Measurements from ENCODE around the gene SPINT1. TPM values are rescaled to one million over a fixed set of nuclear protein-coding genes. Genes with fewer than 3 reads are reported as not detected.

SPINT1 gene
- total and polyA plus RNA-seq, 11 donors: 0.11 to 3.4 (median 0.69) TPM; not detected in 1

GRCh38 chr15:40881351-40881750 lies 37.5 kb downstream of the SPINT1 start:
- Histone ChIP-seq H3K27me3 (no peaks in the 10 kb centered on the region), H3K4me3 (no peak overlapping the region), H3K4me1 (no peaks in the 10 kb centered on the region), H3K9me3 (peaks cover 0 to 7% (median 0%) of the 10 kb centered on the region in 12 donors), H3K36me3 (no peaks in the 10 kb centered on the region), H3K27ac (no peak overlapping the region)
- intact Hi-C loops (cut with DNase I): no loop called here
- DNase-seq: no peak
- 91 to 96% (median 94%) methylated on average over 6 of the region's 6 CpGs for whole genome bisulfite sequencing, 4 donors
- ATAC-seq: no peak
- TF ChIP-seq, protein P1, sequence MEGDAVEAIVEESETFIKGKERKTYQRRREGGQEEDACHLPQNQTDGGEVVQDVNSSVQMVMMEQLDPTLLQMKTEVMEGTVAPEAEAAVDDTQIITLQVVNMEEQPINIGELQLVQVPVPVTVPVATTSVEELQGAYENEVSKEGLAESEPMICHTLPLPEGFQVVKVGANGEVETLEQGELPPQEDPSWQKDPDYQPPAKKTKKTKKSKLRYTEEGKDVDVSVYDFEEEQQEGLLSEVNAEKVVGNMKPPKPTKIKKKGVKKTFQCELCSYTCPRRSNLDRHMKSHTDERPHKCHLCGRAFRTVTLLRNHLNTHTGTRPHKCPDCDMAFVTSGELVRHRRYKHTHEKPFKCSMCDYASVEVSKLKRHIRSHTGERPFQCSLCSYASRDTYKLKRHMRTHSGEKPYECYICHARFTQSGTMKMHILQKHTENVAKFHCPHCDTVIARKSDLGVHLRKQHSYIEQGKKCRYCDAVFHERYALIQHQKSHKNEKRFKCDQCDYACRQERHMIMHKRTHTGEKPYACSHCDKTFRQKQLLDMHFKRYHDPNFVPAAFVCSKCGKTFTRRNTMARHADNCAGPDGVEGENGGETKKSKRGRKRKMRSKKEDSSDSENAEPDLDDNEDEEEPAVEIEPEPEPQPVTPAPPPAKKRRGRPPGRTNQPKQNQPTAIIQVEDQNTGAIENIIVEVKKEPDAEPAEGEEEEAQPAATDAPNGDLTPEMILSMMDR (IDR thresholded peaks at IDR 0.05): no peak
- no peak for TF ChIP-seq POLR2A (IDR thresholded peaks at IDR 0.05)

GRCh38 chr15:40886586-40886985 lies 42.7 kb downstream of the SPINT1 start:
- 62 to 76% (median 63%) methylated on average over 1 of the region's 1 CpG for WGBS, 4 donors
- no peak for DNase-seq
- Histone ChIP-seq H3K27me3 (no peaks in the 10 kb centered on the region), H3K36me3 (no peaks in the 10 kb centered on the region), H3K27ac (no peak overlapping the region), H3K4me1 (no peaks in the 10 kb centered on the region), H3K4me3 (no peak overlapping the region), H3K9me3 (peaks cover 0 to 7% (median 0%) of the 10 kb centered on the region in 12 donors)
- intact Hi-C loops (cut with DNase I): no loop called here
- TF ChIP-seq, protein P1 (IDR thresholded peaks at IDR 0.05): no peak
- no peak for TF ChIP-seq POLR2A (IDR thresholded peaks at IDR 0.05)
- no peak for ATAC-seq

DNA sequence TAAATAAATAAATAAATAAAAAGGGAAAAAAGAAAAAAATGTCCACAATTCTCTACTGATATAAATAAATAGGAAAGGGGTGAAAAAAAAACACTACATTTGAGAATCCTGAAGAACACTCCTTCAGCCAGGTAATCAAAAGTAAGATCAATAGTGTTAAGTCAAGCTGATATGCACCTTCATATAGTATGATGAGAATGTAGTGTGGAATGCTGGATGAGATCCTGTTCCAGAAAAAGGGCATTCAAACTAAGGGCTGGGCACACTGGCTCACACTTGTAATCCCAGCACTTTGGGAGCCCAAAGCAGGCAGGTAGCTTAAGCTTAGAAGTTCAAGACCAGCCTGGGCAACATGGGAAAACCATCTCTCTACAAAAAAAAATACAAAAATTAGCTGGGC lies 45.3 kb downstream of the SPINT1 start:
- no peaks in the 10 kb centered on the region for H3K36me3 ChIP-seq
- ATAC-seq (no peak), DNase-seq (no peak)
- TF ChIP-seq, protein P1 (IDR thresholded peaks at IDR 0.05): no peak
- TF ChIP-seq POLR2A (IDR thresholded peaks at IDR 0.05): no peak
- no peaks in the 10 kb centered on the region for H3K9me3 ChIP-seq
- no peak overlapping the region for H3K4me3 ChIP-seq
- no peak overlapping the region for H3K27ac ChIP-seq
- no peaks in the 10 kb centered on the region for H3K27me3 ChIP-seq
- intact Hi-C loops (cut with DNase I): no loop called here
- peaks cover 0 to 9% (median 6%) of the 10 kb centered on the region in 12 donors for H3K4me1 ChIP-seq

DNA sequence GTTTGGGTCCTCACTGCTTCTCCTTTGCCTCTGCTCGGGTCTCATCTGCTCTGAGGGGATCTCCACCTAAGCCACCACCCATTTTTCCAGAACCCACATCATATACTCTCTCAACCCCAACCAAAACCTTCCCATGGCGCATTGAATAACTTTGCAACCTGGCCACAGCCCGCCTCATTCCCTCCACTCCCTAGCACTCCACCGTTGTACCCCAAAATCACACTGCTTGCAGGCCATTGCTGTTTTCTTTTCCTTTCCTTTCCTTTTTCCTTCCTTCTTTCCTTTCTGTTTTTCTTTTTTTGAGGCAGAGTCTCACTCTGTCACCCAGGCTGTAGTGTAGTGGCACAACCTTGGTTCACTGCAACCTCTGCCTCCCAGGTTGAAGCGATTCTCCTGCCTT lies 47.3 kb downstream of the SPINT1 start:
- ATAC-seq (no peak), DNase-seq (no peak)
- Histone ChIP-seq H3K9me3 (no peaks in the 10 kb centered on the region), H3K4me3 (no peak overlapping the region), H3K4me1 (peaks cover 0 to 24% (median 14%) of the 10 kb centered on the region in 12 donors), H3K27me3 (no peaks in the 10 kb centered on the region), H3K27ac (no peak overlapping the region), H3K36me3 (peaks cover 0 to 6% (median 3%) of the 10 kb centered on the region in 9 donors)
- TF ChIP-seq, protein P1 (IDR thresholded peaks at IDR 0.05): no peak
- no peak for TF ChIP-seq POLR2A (IDR thresholded peaks at IDR 0.05)
- intact Hi-C loops (cut with DNase I): loop anchor here (5.0 to 10.0 kb wide), 15 partner anchors 34 to 569 kb away; partner anchors contain the start of genes KNL1 (in 9 of the 10), RAD51 (in 3 of the 10), GCHFR (in 2 of the 10) and C15orf62 (in 1 of the 10)
- WGBS, 4 donors: 86 to 89% (median 88%) methylated on average over 5 of the region's 5 CpGs
